ENCODE results near the gene PCNA. TPM values are rescaled to one million over a fixed set of nuclear protein-coding genes. Genes with fewer than 3 reads are reported as not detected.

Gene PCNA
- total and polyA plus RNA-seq, 9 of the 15 experiments (the other 6 are each of a cell fraction or from before 2014, with no cell fraction given) = 213 to 390 (median 291) TPM

DNA sequence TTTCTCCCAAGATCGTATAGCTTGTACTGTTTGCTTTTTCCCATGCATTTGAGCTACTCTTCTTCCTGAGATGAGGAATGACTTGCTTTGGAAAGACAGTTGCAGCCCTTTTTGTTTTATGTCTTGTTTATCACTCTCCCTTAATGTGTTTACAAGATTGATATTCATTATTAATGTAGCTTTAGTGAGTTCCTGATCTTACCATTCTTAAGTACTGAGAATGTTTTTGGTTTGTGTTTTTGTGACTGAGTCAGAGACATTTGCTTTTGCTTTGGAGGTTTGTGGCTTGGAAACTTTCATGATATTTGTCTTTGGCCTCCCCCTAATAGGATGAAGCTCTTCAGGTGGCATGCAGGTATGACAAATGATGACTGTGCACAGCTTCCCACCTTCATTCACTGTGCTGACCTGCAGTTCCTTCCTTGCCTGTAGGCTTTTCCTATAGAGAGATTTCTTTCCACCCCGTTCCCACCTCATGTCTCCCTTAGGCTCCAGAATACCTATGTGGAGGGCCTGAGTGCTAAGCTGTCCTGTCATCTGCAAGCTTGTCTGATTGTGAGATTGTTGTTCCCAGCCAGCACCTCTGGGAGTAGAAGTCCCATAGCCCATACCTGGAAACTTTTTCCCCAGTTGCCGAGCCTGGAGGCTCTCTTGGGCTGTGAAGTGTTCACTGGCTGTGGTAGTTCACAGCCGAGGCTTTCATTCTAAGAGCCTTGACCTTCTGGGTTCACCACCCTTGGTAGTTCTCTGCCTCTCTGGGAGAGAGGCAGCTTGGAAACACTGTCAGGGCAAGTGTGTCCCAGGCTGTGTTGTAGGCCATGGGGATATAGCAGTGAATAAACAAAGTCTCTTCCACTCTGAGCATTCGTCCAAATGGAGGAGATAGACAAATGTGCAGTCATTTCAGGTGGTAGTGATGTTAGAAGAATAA lies 34.1 kb upstream of the PCNA start (continued):
- TF ChIP-seq ETS1 (conservative IDR thresholded peaks at IDR 0.05; ENCODE audit: control insufficient read depth, low read depth, low read length) = no peak
- TF ChIP-seq ZNF766 (CRISPR knock-in tag; conservative IDR thresholded peaks at IDR 0.05) = no peak
- no peak for TF ChIP-seq TEAD1 (CRISPR knock-in tag; IDR thresholded peaks at IDR 0.05)

DNA sequence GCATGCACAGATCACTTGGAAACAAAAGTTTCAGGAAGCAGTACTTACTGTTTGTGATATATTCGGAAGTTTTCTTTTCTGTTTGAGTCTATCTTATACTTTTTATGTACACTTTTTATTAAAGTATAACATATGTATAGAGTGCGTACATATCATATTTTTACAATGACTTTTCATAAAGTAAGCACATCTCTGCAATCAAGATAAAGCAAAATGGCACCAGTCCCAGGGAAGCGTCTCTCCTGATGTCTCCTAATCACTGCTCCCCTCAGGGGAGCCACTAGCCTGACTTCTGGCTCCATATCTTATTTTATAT lies 33.4 kb upstream of the PCNA start:
- in situ Hi-C loops (cut with MboI) (no loop called here), intact Hi-C loops (cut with micrococcal nuclease) (no loop called here)
- DNase-seq (ENCODE audit: extremely low read depth in 1 of 4, low spot score in 3 of 4) (no peak), FAIRE-seq (no peak), ATAC-seq (no peak)
- Histone ChIP-seq H3K27ac (ENCODE audit: extremely low read depth, low read depth, low read length) (no peak overlapping the region), H3K4me1 (replicated peaks in 1 of 2; ENCODE audit: control insufficient read depth in 2 of 2, insufficient read depth in 2 of 2, low read length in 2 of 2) (peaks cover 10 to 11% of the 10 kb centered on the region in 2 experiments; a peak in 4 of 5 replicates), H3K9me1 (ENCODE audit: control insufficient read depth, insufficient read depth, low read length) (no peaks in the 10 kb centered on the region), H3K4me3 (no peak overlapping the region), H4K20me1 (replicated peaks; ENCODE audit: control insufficient read depth, insufficient read depth, low read length) (peaks cover 15% of the 10 kb centered on the region; the same call in 1 of the 2 replicates), H3K9me3 (replicated peaks; ENCODE audit: control insufficient read depth, insufficient read depth, low read depth, low read length) (no peaks in the 10 kb centered on the region), H3K27me3 (ENCODE audit: control insufficient read depth in 2 of 2, insufficient read depth in 2 of 2, low read length in 2 of 2) (no peaks in the 10 kb centered on the region), H3K4me2 (ENCODE audit: insufficient read depth, low read length) (no peak overlapping the region), H3K9ac (ENCODE audit: insufficient read depth in 1 of 2, low read depth in 2 of 2, low read length in 2 of 2) (no peak overlapping the region), H3K36me3 (ENCODE audit: control insufficient read depth, insufficient read depth, low read length) (no peaks in the 10 kb centered on the region), H2AFZ (ENCODE audit: low read depth, low read length) (no peak overlapping the region), H3K79me2 (ENCODE audit: control insufficient read depth, insufficient read depth, low read length) (peaks cover 18% of the 10 kb centered on the region)
- no TSS peak for BruUV-seq (replicated peaks)
- ChIA-PET CTCF (ENCODE audit: low intra/inter-chr PET ratio) (no interaction called here), POLR2A (no interaction called here)
- WGBS (ENCODE audit: insufficient coverage, low coverage, missing lambda C conversion rate) = 46% methylated on average over 3 of the region's 3 CpGs
- TF ChIP-seq, protein P1, sequence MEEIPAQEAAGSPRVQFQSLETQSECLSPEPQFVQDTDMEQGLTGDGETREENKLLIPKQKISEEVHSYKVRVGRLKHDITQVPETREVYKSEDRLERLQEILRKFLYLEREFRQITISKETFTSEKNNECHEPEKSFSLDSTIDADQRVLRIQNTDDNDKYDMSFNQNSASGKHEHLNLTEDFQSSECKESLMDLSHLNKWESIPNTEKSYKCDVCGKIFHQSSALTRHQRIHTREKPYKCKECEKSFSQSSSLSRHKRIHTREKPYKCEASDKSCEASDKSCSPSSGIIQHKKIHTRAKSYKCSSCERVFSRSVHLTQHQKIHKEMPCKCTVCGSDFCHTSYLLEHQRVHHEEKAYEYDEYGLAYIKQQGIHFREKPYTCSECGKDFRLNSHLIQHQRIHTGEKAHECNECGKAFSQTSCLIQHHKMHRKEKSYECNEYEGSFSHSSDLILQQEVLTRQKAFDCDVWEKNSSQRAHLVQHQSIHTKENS (CRISPR knock-in tag; IDR thresholded peaks at IDR 0.05) = no peak
- TF ChIP-seq DLX4 (CRISPR knock-in tag; IDR thresholded peaks at IDR 0.05) = no peak
- TF ChIP-seq, protein P2, sequence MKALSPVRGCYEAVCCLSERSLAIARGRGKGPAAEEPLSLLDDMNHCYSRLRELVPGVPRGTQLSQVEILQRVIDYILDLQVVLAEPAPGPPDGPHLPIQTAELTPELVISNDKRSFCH (CRISPR knock-in tag; IDR thresholded peaks at IDR 0.05) = no peak
- TF ChIP-seq, protein P2 (tag; IDR thresholded peaks at IDR 0.05) = no peak
- no peak for TF ChIP-seq SMARCB1 (IDR thresholded peaks at IDR 0.05; ENCODE audit: insufficient read length, low read depth)
- TF ChIP-seq ZNF134 (CRISPR knock-in tag; conservative IDR thresholded peaks at IDR 0.05) = no peak
- no peak for TF ChIP-seq CBFA2T3 (IDR thresholded peaks at IDR 0.05)
- TF ChIP-seq ZNF12 (CRISPR knock-in tag; IDR thresholded peaks at IDR 0.05) = no peak
- TF ChIP-seq KDM2B (CRISPR knock-in tag; IDR thresholded peaks at IDR 0.05) = no peak
- no peak for TF ChIP-seq CREB1 (IDR thresholded peaks at IDR 0.05)
- TF ChIP-seq CREB1 (CRISPR knock-in tag; IDR thresholded peaks at IDR 0.05) = no peak
- no peak for TF ChIP-seq THRAP3 (IDR thresholded peaks at IDR 0.05; ENCODE audit: borderline replicate concordance)
- no peak for TF ChIP-seq C11orf30 (IDR thresholded peaks at IDR 0.05; ENCODE audit: low read depth)
- no peak for TF ChIP-seq RAD21 (CRISPR knock-in tag; conservative IDR thresholded peaks at IDR 0.05 in 1 of 2, IDR thresholded peaks at IDR 0.05 in 1 of 2)
- no peak for TF ChIP-seq XRCC3 (IDR thresholded peaks at IDR 0.05)

All from K562 (cell line).